Activated CD8-positive, alpha-beta memory T cell treated with anti-CD3 and anti-CD28 coated beads, Interleukin-2, amount 50 U/mL, for 24 hours (primary cell): Measurements from ENCODE around the gene MROH2A.
A peak's percentile ranks its signal among the peaks of the same experiment; 100 is the strongest.
"Not testable (repeated sequence)": the region's sequence is repeated elsewhere in the genome, so short reads cannot be mapped to it uniquely, and the experiment has no call there.

ENCODE experiments used
- DNase-seq: peaks from one replicate; pipeline ENCODE4 v3.0.0-alpha.2; 2020; ENCODE audit errors: extremely low read depth

MROH2A gene

GRCh38 chr2:233853883-233854240 lies 75.7 kb downstream of the MROH2A start:
- DNase-seq = no peak

- peak; percentile 79 for DNase-seq
Measured at GRCh38 chr2:233854241-233854981, 76.3 kb downstream of the MROH2A start, which contains the start of gene HJURP. HJURP (minus strand) TSS chr2:233854535; CDS start chr2:233854500, 35 bp downstream.

- DNase-seq = no peak
Measured at GRCh38 chr2:233855345-233855744, 77.2 kb downstream of the MROH2A start.

- no peak for DNase-seq
Measured at GRCh38 chr2:233856184-233856583, 78.1 kb downstream of the MROH2A start.

- DNase-seq = no peak
Measured at GRCh38 chr2:233857511-233858141, 79.5 kb downstream of the MROH2A start.

GRCh38 chr2:233858331-233858730 lies 80.2 kb downstream of the MROH2A start:
- DNase-seq = no peak

GRCh38 chr2:233862261-233862768 lies 84.2 kb downstream of the MROH2A start:
- no peak for DNase-seq

GRCh38 chr2:233865838-233866237 lies 87.7 kb downstream of the MROH2A start:
- no peak for DNase-seq

GRCh38 chr2:233866479-233866878 lies 88.3 kb downstream of the MROH2A start:
- DNase-seq = no peak

- DNase-seq = no peak
Measured at GRCh38 chr2:233867993-233868532, 89.9 kb downstream of the MROH2A start, which contains the start of gene MSL3B. MSL3B (minus strand) TSS chr2:233868386.

GRCh38 chr2:233871432-233871831 lies 93.3 kb downstream of the MROH2A start:
- DNase-seq = no peak

- not testable (repeated sequence) for DNase-seq
Measured at GRCh38 chr2:233872125-233872524, 94.0 kb downstream of the MROH2A start.

- no peak for DNase-seq
Measured at GRCh38 chr2:233882353-233882752, 104.2 kb downstream of the MROH2A start.
